Thoracic aorta (tissue), 2 donors: ENCODE measurements around the gene GPR108. TPM values are rescaled to one million over a fixed set of nuclear protein-coding genes. Genes with fewer than 3 reads are reported as not detected.

Experiments used
- ATAC-seq: fragments of 150-250 bp; one replicate; pipeline ENCODE4 v1.8.0; 2017; ENCODE audit warnings: low read depth; ENCODE audit not compliant: insufficient number of reproducible peaks, low FRiP score
- DNase-seq: peaks from one replicate; pipeline ENCODE4 v3.0.0-alpha.2; 2020; ENCODE audit warnings: low spot score
- H3K27ac ChIP-seq, 2 donors: fragments of 200-600 bp; sonication (generic); 1 replicate in 1 of 2; 2 replicates in 1 of 2; pipeline ENCODE4 v1.5.1; 2016; ENCODE audit warnings: mild to moderate bottlenecking in 2 of 2, moderate library complexity in 2 of 2
- H3K27me3 ChIP-seq: fragments of 200-600 bp; sonication (generic); replicated peaks from 2 replicates; pipeline ENCODE4 v1.6.0; 2016; ENCODE audit warnings: mild to moderate bottlenecking; ENCODE audit not compliant: insufficient read depth
- H3K36me3 ChIP-seq: fragments of 200-600 bp; sonication (generic); one replicate; pipeline ENCODE4 v1.5.1; 2016
- H3K4me1 ChIP-seq, 2 donors: fragments of 200-600 bp; sonication (generic); 1 replicate in 1 of 2; 2 replicates in 1 of 2; pipeline versions ENCODE4 v1.5.1 to v1.6.0; 2016; ENCODE audit warnings: low read depth in 2 of 2, mild to moderate bottlenecking in 1 of 2; ENCODE audit not compliant: control insufficient read depth in 1 of 2
- H3K4me3 ChIP-seq: fragments of 200-600 bp; sonication (generic); 2 replicates; pipeline ENCODE4 v1.5.1; 2016; ENCODE audit warnings: mild to moderate bottlenecking
- H3K9me3 ChIP-seq: fragments of 200-600 bp; sonication (generic); 2 replicates; pipeline ENCODE4 v1.5.1; 2016
- CTCF ChIP-seq: fragments of 200-600 bp; sonication (generic); IDR thresholded peaks from one replicate; pipeline ENCODE4 v1.5.1; 2019; ENCODE audit warnings: antibody characterized with exemption
- total RNA-seq, 2 donors: library from RNA; depleted of rRNA; stranded (reverse); fragments of >200 nt; gene quantifications; one replicate each; pipeline versions ENCODE4 v1.1.0 to v1.2.3, GENCODE V29; 2016

Gene GPR108
- total RNA-seq, 2 donors from 2014 or later = 32.2 to 84.2 TPM

- Histone ChIP-seq H3K9me3 (no peaks in the 10 kb centered on the region), H3K36me3 (no peaks in the 10 kb centered on the region), H3K4me1 (no peaks in the 10 kb centered on the region), H3K4me3 (no peak overlapping the region), H3K27ac (no peak overlapping the region), H3K27me3 (no peaks in the 10 kb centered on the region)
- no peak for TF ChIP-seq CTCF
- ATAC-seq = no peak
- no peak for DNase-seq
Measured at GRCh38 chr19:6683971-6684370, 53.4 kb downstream of the GPR108 start.

- no peak for TF ChIP-seq CTCF
- Histone ChIP-seq H3K36me3 (no peaks in the 10 kb centered on the region), H3K9me3 (no peaks in the 10 kb centered on the region), H3K27me3 (no peaks in the 10 kb centered on the region), H3K4me3 (no peak overlapping the region), H3K4me1 (no peaks in the 10 kb centered on the region), H3K27ac (no peak overlapping the region)
- ATAC-seq = no peak
- no peak for DNase-seq
Measured at GRCh38 chr19:6682607-6683128, 54.7 kb downstream of the GPR108 start.

- Histone ChIP-seq H3K9me3 (no peaks in the 10 kb centered on the region), H3K27ac (no peak overlapping the region), H3K4me1 (no peaks in the 10 kb centered on the region), H3K36me3 (no peaks in the 10 kb centered on the region), H3K4me3 (no peak overlapping the region), H3K27me3 (no peaks in the 10 kb centered on the region)
- ATAC-seq (no peak), DNase-seq (no peak)
- TF ChIP-seq CTCF = no peak
Measured at GRCh38 chr19:6680141-6680540, 57.2 kb downstream of the GPR108 start.

Other genes starting within 250 kb of the GPR108 start
- gene TUBB4A, start 235.3 kb downstream of the GPR108 start, total RNA-seq = not detected
- 1 to 10 TPM in 1 of 2 donors, under 1 TPM in 1; 0.27 to 1.8 TPM for gene TNFSF9, start 206.6 kb downstream of the GPR108 start, total RNA-seq
- gene CD70, start 146.4 kb downstream of the GPR108 start, total RNA-seq = not detected
- 10 to 100 TPM in 1 of 2 donors, under 1 TPM in 1; 0.54 to 15.5 TPM for gene TNFSF14, start 67.4 kb downstream of the GPR108 start, total RNA-seq
- 100 to 1,000 TPM; 277 to 754 TPM for gene C3, start 16.9 kb downstream of the GPR108 start, total RNA-seq
- 100 to 1,000 TPM in 1 of 2 donors, 10 to 100 TPM in 1; 98.2 to 105 TPM for gene TRIP10, start 2.1 kb upstream of the GPR108 start, total RNA-seq
- gene SH2D3A, start 29.9 kb upstream of the GPR108 start, total RNA-seq = 1 to 10 TPM in 1 of 2 donors, under 1 TPM in 1; 0.68 to 7.1 TPM
- 10 to 100 TPM in 1 of 2 donors, 1 to 10 TPM in 1; 7.6 to 12.2 TPM for gene VAV1, start 35.1 kb upstream of the GPR108 start, total RNA-seq
- gene ADGRE1, start 150.0 kb upstream of the GPR108 start, total RNA-seq = under 1 TPM; 0.41 to 0.42 TPM